Measurements from ENCODE around the gene ERGIC1. TPM values are rescaled to one million over a fixed set of nuclear protein-coding genes. Genes with fewer than 3 reads are reported as not detected.
"Not testable (repeated sequence)": the region's sequence is repeated elsewhere in the genome, so short reads cannot be mapped to it uniquely, and the experiment has no call there.

ERGIC1 gene
- total RNA-seq, 2 donors from 2014 or later: 34.0 to 35.7 TPM

DNA sequence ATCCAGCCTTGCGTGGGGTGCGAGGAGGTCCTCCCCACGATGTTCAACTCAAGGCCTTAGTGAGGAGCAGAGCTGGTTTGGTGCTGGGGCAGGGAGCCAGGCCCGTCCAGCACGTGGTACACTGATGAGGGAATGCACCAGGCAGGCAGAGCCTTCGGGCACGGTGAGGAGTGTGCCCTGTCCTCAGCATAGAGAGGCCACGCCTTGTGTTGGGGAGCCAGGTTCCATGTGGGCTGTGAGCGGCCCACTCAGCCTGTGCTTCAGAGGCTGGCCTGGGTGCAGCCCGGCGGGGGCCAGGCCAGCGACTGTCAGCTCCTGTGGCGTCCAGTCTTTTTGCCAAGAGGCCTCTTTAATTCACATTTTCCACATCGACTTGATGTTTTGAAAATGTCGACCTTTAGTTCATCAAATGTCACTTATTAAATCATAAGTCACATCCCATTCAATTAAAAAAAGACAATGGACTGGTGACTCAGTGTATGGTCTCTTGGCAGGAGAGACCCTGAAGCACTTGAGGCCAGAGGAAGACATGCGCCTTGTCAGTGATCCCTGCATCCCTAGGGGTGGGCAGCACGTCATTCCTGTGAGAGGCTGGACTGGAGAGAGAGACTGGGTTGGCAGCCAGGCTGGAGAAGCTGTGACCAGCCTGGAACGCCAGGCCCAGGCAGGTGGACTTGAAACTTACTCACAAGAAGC lies 21.7 kb downstream of the ERGIC1 start:
- H3K27me3 Mint-ChIP-seq: no peaks in the 10 kb centered on the region
- H3K4me3 Mint-ChIP-seq: no peak overlapping the region
- H3K9me3 Mint-ChIP-seq: no peaks in the 10 kb centered on the region
- no peaks in the 10 kb centered on the region for H3K36me3 Mint-ChIP-seq (ENCODE audit: low read depth)
- H3K27ac Mint-ChIP-seq: peak overlapping the region; percentile 75
- ATAC-seq (replicated peaks): no peak
- peaks cover 20% of the 10 kb centered on the region for H3K4me1 Mint-ChIP-seq

DNA sequence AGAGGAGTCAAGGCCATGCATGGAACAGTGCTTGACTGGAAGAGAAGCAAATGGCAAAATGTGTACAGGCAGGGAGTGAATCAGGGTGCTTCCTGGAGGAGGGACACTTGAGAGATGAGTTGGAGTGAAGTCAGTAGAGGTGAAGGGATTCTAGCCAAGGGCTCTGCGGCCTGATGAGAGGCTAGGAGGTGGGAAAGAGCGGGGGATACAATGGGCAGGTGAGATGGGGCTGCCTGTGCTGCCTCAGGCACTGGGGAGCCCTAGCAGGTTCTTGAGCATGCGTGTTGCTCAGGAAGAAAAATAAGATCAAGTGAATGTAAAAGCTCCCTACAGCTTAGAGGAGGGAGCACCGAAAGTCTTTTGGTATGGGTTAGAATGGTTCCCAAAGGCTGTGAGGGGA lies 22.3 kb downstream of the ERGIC1 start:
- H3K36me3 Mint-ChIP-seq (ENCODE audit: low read depth): no peaks in the 10 kb centered on the region
- peak overlapping the region; percentile 66 for H3K27ac Mint-ChIP-seq
- peaks cover 24% of the 10 kb centered on the region for H3K4me1 Mint-ChIP-seq
- no peaks in the 10 kb centered on the region for H3K27me3 Mint-ChIP-seq
- H3K4me3 Mint-ChIP-seq: no peak overlapping the region
- no peak for ATAC-seq (replicated peaks)
- no peaks in the 10 kb centered on the region for H3K9me3 Mint-ChIP-seq

DNA sequence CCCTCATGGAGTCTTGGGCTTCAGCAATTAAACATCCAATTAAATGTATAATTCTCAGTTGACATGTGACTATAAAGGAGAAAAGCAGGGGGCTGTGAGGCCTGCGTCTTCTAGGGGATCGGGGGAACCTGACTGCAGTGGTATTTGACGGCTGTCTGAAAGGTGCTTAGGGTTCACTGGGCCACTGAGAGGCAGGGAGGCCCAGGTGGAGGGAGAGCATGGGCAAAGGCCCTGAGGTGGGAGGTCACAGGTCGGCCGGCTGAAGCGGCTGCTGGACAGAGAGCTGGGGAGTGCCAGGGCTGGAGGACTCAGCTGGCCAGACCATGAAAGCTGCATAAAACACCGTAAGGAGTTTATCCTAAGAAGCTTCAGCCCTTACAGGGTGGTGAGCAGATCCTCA lies 23.9 kb downstream of the ERGIC1 start:
- Mint-ChIP-seq H3K4me1 (peaks cover 29% of the 10 kb centered on the region), H3K27me3 (no peaks in the 10 kb centered on the region), H3K9me3 (no peaks in the 10 kb centered on the region), H3K36me3 (ENCODE audit: low read depth) (no peaks in the 10 kb centered on the region), H3K4me3 (no peak overlapping the region), H3K27ac (no peak overlapping the region)
- ATAC-seq (replicated peaks): no peak

DNA sequence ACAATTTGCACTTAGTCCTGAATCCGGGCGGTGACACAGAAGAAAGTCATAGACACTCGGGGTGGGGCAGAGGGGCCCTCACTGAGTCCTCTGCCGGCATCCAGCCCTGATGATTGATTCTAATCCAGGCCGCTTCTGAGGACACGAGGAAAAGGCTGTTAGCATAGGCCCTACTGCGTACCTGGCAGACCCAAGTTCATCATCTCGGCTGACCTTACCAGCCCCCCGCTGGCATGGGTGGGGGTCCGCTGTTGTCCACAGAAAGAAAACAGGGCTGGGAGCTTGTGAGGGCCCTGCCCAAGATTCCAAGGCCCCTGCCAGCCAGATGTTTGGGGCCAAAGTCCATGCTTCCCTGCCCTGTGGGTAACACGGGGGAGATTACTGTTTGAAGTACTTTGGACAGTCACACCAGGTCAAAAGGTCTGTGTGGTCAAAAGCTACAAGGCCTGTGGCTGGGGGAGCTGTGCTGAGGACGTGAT lies 24.5 kb downstream of the ERGIC1 start:
- H3K9me3 Mint-ChIP-seq: no peaks in the 10 kb centered on the region
- H3K27me3 Mint-ChIP-seq: no peaks in the 10 kb centered on the region
- no peaks in the 10 kb centered on the region for H3K36me3 Mint-ChIP-seq (ENCODE audit: low read depth)
- H3K4me3 Mint-ChIP-seq: no peak overlapping the region
- H3K4me1 Mint-ChIP-seq: peaks cover 29% of the 10 kb centered on the region
- no peak overlapping the region for H3K27ac Mint-ChIP-seq
- no peak for ATAC-seq (replicated peaks)

DNA sequence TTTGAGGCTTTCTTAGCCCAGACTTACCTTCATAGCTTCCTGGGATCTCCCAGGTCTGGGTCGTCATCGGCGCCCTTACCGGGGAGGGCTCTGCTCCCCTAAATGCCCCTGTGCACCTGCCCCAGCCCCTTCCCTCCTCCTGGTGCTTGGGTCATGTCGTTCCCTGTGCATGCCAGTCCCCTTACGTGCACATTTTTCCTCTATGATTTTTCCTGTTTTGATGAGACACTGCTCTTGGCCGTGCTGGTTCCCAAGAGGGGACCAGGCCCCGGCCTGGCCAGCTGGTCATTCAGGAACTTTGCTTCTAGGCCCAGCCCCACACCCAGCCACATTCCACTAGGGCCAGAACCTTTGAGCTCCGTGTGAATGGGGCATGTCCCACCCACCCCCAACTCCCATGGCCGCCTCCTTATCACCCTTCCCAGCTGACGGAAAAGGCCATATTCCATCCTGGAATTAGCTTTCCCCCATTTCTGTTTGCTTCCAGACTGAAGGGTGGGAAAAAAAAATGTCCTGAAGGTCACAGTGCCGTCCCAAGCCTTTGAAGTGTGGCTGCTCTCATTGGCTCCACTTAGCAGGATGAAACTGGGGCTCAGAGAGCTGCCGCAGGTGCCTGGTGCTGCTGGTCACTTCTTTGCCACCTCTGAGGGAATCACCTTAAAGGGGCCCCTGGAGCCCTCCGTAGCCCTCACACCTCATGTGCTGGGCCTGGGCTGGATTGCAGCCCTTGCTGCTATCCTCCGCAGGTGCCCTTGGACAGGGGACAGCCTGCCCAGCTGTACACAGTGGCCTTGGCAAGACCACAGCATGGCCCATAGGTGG lies 25.1 kb downstream of the ERGIC1 start:
- Mint-ChIP-seq H3K4me1 (peaks cover 29% of the 10 kb centered on the region), H3K27ac (peak overlapping the region; percentile 66), H3K4me3 (no peak overlapping the region), H3K9me3 (no peaks in the 10 kb centered on the region), H3K36me3 (ENCODE audit: low read depth) (no peaks in the 10 kb centered on the region), H3K27me3 (no peaks in the 10 kb centered on the region)
- no peak for ATAC-seq (replicated peaks)

DNA sequence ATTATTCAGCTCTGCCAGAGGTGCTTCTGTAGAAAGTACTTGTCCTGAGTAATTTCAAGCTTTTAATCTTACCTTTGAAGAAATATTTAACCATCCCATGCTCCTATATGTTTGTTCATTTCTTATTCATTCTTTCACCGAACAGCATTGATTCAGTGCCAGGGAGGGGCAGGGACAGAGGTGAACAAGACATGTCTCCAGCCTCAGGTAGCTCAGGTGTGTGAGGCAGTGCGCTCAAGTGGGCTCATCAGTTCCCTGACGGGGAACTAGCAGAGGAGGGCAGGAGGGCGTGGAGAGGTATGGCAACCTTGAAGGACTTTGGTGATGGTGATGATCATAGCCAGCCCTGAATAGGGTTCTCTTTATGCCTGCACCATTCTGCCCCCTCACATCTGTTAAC lies 25.9 kb downstream of the ERGIC1 start:
- Mint-ChIP-seq H3K27ac (peak overlapping the region; percentile 40), H3K27me3 (no peaks in the 10 kb centered on the region), H3K9me3 (no peaks in the 10 kb centered on the region), H3K4me1 (peaks cover 24% of the 10 kb centered on the region), H3K4me3 (no peak overlapping the region), H3K36me3 (ENCODE audit: low read depth) (no peaks in the 10 kb centered on the region)
- ATAC-seq (replicated peaks): no peak

DNA sequence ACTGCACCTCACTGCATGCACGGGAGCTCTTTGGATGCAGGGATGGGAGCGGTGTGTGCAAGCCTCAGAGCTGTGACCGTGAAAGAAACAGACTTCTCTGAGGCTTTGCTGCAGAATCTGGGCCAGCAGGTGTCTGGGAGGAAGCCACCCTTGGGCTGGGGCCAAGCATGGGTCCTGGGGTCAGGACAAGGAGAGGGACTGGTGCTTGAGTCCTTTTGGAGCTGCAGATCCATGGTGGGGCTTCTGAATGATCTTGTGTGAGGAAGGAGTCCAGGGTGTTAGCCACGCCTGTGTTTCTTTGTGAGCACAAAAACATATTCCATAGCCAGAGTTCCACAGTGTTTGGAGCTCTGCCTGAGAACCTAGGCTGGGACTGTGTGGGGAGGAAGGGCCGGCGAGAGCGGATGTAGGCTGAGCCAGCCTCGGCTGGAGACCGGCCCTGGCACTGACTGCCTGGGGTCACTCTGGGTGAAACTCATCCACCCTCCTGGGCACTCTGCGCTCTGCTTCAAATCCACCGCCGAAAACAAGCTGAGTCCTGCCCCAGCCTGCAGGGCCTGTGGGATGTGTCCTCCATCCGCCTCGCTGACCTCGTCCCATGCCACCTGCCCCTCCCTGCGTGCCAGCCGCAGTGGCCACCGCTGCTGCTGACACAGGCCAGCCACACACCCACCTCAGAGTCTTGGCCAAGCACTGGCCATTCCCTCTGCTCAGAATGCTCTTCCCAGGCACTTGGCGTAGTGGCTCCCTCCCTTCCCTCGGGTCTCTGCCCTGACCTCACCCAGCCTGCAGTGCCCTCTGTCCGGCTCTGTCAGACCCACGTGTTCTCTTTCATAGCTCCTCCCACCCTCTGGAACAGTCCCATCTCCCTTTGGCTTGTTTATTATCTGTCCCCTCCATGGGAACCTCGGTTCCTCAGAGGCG lies 26.7 kb downstream of the ERGIC1 start:
- Mint-ChIP-seq H3K9me3 (no peaks in the 10 kb centered on the region), H3K36me3 (ENCODE audit: low read depth) (no peaks in the 10 kb centered on the region), H3K4me3 (no peak overlapping the region), H3K27ac (peak overlapping the region; percentile 66), H3K27me3 (no peaks in the 10 kb centered on the region), H3K4me1 (peaks cover 24% of the 10 kb centered on the region)
- no peak for ATAC-seq (replicated peaks)

DNA sequence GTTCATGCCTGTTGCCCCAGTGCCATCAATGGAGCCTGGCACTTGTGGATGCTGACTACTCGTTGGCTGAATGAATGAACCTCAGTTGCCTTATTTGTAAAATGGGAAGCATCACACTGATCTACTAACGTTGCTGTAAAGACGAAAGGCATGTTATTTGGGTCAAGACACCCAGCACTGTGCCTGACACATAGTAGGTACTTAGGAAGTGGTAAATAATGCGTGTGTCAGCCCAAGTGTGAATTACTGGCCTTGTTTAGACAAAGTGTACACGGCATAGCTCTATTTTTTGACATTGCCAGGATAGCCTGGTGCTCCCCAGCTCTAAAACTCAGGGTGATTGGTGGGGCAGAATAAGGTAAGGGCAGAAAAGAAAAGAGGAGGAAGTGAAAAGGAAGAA lies 27.4 kb downstream of the ERGIC1 start:
- Mint-ChIP-seq H3K36me3 (ENCODE audit: low read depth) (no peaks in the 10 kb centered on the region), H3K4me1 (peaks cover 18% of the 10 kb centered on the region), H3K4me3 (no peak overlapping the region), H3K27ac (peak overlapping the region; percentile 66), H3K9me3 (no peaks in the 10 kb centered on the region), H3K27me3 (no peaks in the 10 kb centered on the region)
- ATAC-seq (replicated peaks): no peak

DNA sequence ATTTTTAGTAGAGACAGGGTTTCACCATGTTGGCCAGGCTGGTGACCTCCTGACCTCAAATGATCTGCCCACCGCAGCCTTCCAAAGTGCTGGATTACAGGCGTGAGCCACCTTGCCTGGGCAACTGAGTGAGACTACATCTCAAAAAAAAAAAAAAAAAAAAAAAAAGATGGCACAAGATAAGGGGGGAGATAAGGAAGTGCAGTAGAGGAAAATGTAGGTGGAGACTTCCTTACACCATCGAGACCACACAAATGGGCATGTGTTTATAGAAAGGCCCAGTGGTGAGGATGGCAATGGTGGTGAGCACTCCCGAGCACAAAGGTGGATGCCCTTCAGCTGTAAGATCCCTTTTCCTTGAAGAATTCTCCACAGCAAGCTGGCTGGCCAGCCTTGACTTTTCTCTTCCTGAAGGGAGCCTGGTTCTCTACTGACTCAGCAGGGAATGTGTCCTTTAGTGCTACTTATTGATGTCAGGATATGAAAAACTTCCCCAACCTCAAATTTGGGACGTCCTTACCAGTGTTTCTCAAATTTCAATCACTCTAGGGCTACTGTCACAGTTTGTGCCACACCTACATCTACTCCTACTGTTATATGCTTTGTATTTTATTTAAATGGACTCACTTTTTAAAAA lies 28.2 kb downstream of the ERGIC1 start:
- no peaks in the 10 kb centered on the region for H3K27me3 Mint-ChIP-seq
- no peaks in the 10 kb centered on the region for H3K36me3 Mint-ChIP-seq (ENCODE audit: low read depth)
- no peak overlapping the region for H3K4me3 Mint-ChIP-seq
- ATAC-seq (replicated peaks): no peak
- H3K27ac Mint-ChIP-seq: no peak overlapping the region
- peaks cover 21% of the 10 kb centered on the region for H3K4me1 Mint-ChIP-seq
- H3K9me3 Mint-ChIP-seq: no peaks in the 10 kb centered on the region

DNA sequence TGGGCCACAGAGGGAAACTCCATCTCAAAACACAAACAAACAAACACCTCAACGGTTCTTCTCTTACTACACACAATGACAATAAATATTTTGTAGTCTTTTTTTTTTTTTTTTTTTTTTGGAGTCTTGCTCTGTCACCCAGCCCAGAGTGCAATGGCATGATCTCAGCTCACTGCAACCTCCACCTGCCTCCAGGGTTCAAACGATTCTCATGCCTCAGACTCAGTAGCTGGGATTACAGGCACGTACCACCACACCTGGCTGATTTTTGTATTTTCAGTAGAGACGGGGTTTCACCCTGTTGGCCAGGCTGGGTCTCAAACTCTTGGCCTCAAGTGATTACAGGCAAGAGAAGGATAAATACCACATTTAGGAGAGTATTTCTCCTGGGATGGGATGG lies 30.1 kb downstream of the ERGIC1 start:
- H3K27ac Mint-ChIP-seq: peak overlapping the region; percentile 43
- not testable (repeated sequence) for H3K4me3 Mint-ChIP-seq; ATAC-seq (replicated peaks)

DNA sequence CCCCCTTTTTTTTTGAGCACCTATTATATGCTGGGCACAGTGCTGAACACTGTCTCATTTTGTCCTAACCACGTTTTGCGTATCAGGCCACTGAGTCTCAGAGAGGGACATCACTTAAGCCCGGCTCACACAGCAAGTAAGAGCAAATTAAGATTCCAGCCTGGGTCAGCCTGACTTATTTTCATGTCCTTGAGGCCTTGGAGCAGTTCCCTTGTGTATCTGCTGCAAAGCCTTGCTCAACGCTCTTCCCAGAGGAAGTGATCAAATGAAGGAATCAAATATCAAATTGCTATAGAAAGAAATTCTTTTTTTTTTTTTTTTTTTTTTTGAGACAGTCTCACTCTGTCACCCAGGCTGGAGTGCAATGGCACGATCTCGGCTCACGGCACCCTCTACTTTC lies 30.7 kb downstream of the ERGIC1 start:
- no peaks in the 10 kb centered on the region for H3K9me3 Mint-ChIP-seq
- no peaks in the 10 kb centered on the region for H3K27me3 Mint-ChIP-seq
- no peaks in the 10 kb centered on the region for H3K36me3 Mint-ChIP-seq (ENCODE audit: low read depth)
- H3K4me3 Mint-ChIP-seq: no peak overlapping the region
- no peak for ATAC-seq (replicated peaks)
- H3K27ac Mint-ChIP-seq: peak overlapping the region; percentile 43
- H3K4me1 Mint-ChIP-seq: peaks cover 21% of the 10 kb centered on the region

More for the DNA sequence above, 30.1 kb downstream of the ERGIC1 start:
- not testable (repeated sequence) for H3K27me3 Mint-ChIP-seq; H3K36me3 Mint-ChIP-seq (ENCODE audit: low read depth); H3K9me3 Mint-ChIP-seq
- H3K4me1 Mint-ChIP-seq: peaks cover 21% of the 10 kb centered on the region

DNA sequence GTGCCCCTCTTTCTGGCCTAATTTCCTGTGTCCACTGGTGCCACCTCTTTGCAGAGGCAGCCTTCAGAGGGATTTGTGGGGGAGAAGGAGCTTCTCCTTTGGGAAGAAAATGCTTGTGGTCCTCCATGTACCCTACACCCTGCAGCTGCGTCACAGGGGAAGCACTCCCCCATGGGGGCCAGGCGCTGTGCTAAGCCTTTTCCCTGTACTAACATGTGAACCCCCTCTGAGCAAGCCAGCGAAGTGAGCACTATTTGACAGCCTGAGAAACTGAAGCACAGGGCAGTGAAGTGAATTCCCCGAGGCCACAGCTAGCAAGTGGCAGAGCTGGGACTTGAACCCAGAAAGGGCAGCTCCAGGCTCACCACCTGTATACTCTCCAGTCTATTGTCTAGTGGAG lies 32.3 kb downstream of the ERGIC1 start:
- no peak overlapping the region for H3K27ac Mint-ChIP-seq

DNA sequence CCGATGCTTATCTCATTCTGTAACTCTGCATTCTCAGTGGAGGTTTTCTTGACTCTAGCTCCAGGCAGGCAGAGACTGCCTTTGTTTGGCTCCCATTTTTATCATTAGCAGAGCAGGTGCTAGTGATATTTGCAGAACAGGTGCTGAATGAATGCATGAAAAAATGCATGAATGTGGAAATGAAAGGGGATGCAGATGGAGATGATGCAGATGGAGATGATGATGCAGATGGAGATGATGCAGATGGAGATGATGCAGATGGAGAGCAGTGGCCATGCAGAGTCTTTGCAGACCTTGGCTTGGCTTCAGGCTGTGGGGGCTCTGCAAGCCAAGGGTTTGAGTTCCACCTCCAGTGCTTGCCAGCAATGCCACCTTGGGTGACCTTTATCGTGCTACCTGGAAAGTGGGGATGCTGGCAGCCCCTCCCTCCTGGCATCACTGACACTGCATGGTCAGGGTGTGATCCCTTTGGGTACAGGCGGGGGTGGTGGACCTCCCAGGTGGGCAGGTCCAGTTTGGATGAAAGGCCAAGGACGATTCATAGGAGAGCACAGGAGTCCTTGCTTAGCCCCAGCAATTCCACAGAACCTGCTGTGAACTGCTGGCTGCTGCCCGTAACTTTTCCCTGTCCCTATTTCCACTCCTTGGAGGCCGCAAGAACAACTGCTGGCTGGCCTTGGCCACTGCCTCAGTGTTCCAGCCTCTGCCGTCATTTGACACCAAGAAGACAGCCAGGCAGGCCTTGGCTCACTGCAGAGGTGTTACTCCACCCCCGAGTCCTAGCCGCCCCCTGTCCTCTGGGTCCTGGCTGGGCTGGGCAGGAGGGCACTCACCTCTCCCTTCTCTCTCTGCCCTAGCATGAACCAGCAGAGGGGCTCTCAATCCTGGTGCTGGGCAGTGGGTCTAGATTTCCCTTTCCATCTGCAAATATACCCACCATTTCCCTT lies 33.0 kb downstream of the ERGIC1 start:
- no peak overlapping the region for H3K27ac Mint-ChIP-seq
- peaks cover 5% of the 10 kb centered on the region for H3K4me1 Mint-ChIP-seq
- no peaks in the 10 kb centered on the region for H3K36me3 Mint-ChIP-seq (ENCODE audit: low read depth)
- no peak for ATAC-seq (replicated peaks)
- no peak overlapping the region for H3K4me3 Mint-ChIP-seq
- no peaks in the 10 kb centered on the region for H3K27me3 Mint-ChIP-seq
- H3K9me3 Mint-ChIP-seq: no peaks in the 10 kb centered on the region

More for the DNA sequence above, 32.3 kb downstream of the ERGIC1 start:
- H3K36me3 Mint-ChIP-seq (ENCODE audit: low read depth): no peaks in the 10 kb centered on the region
- H3K4me1 Mint-ChIP-seq: peaks cover 9% of the 10 kb centered on the region
- H3K9me3 Mint-ChIP-seq: no peaks in the 10 kb centered on the region
- no peak for ATAC-seq (replicated peaks)
- H3K4me3 Mint-ChIP-seq: no peak overlapping the region
- no peaks in the 10 kb centered on the region for H3K27me3 Mint-ChIP-seq
